Vagina (tissue), 2 donors: Measurements from ENCODE around the gene FYB1. TPM values are rescaled to one million over a fixed set of nuclear protein-coding genes. Genes with fewer than 3 reads are reported as not detected.

ENCODE experiments used
- DNase-seq, 2 donors: peaks; one replicate each; pipeline ENCODE4 v3.0.0-alpha.2; 2017; ENCODE audit errors: extremely low spot score in 2 of 2
- H3K27ac ChIP-seq: fragments of 200-600 bp; sonication (generic); one replicate; pipeline ENCODE4 v1.5.1; 2019
- H3K27me3 ChIP-seq: fragments of 200-600 bp; sonication (generic); one replicate; pipeline ENCODE4 v1.5.1; 2019
- H3K36me3 ChIP-seq, 2 donors: fragments of 200-600 bp; sonication (generic); one replicate each; pipeline ENCODE4 v1.5.1; 2017 to 2019
- H3K4me1 ChIP-seq: fragments of 200-600 bp; sonication (generic); one replicate; pipeline ENCODE4 v1.5.1; 2019
- H3K4me3 ChIP-seq, 2 donors: fragments of 200-600 bp; sonication (generic); 1 replicate in 1 of 2; 2 replicates in 1 of 2; pipeline ENCODE4 v1.5.1; 2016 to 2019
- H3K9me3 ChIP-seq: fragments of 200-600 bp; sonication (generic); one replicate; pipeline ENCODE4 v1.5.1; 2019
- CTCF ChIP-seq, 3 experiments: fragments of 450-650 bp in 2 of 3; fragments of 200-600 bp in 1 of 3; sonication (generic) in 1 of 3; IDR thresholded peaks; one replicate each; pipeline ENCODE4 v1.5.1; 2017 to 2019; ENCODE audit warnings: antibody characterized with exemption in 3 of 3, mild to moderate bottlenecking in 2 of 3, moderate library complexity in 2 of 3
- POLR2A ChIP-seq, 2 donors: fragments of 450-650 bp; IDR thresholded peaks; one replicate each; pipeline ENCODE4 v1.6.1; 2017; ENCODE audit warnings: antibody characterized with exemption in 2 of 2, mild to moderate bottlenecking in 2 of 2, moderate library complexity in 2 of 2
- POLR2AphosphoS5 ChIP-seq, 2 donors: sonication (generic); formaldehyde crosslinking; IDR thresholded peaks; one replicate each; pipeline ENCODE4 v1.9.0; 2017; ENCODE audit warnings: antibody characterized with exemption in 2 of 2, mild to moderate bottlenecking in 2 of 2, low read depth in 1 of 2; ENCODE audit not compliant: insufficient read depth in 1 of 2
- intact Hi-C: fragments of 100-400 bp; cut with DNase I; formaldehyde crosslinking; loops from one replicate; pipeline ENCODE4 v1.15.1; 2023
- total RNA-seq: library from RNA; depleted of rRNA; stranded (reverse); fragments of >200 nt; gene quantifications from one replicate; pipeline ENCODE4 v1.2.3, GENCODE V29; 2016

The FYB1 gene
- total RNA-seq, 1 donor from 2014 or later, result 10.8 TPM

- no peaks in the 10 kb centered on the region for H3K36me3 ChIP-seq
- no peak overlapping the region for H3K27ac ChIP-seq
- no peaks in the 10 kb centered on the region for H3K27me3 ChIP-seq
- DNase-seq, result no peak
- no peaks in the 10 kb centered on the region for H3K4me1 ChIP-seq
- H3K4me3 ChIP-seq, result peak overlapping the region in 1 of 2 donors; percentile 16
- intact Hi-C loops, result no loop called here
- no peak for TF ChIP-seq CTCF (IDR thresholded peaks at IDR 0.05)
- TF ChIP-seq POLR2A (IDR thresholded peaks at IDR 0.05), result no peak
- TF ChIP-seq POLR2AphosphoS5 (IDR thresholded peaks at IDR 0.05; ENCODE audit: insufficient read depth in 1 of 2, low read depth in 1 of 2), result no peak
- no peaks in the 10 kb centered on the region for H3K9me3 ChIP-seq
These were observed 20.0 kb downstream of the FYB1 start for GRCh38 chr5:39199335-39199734.

- Histone ChIP-seq H3K27ac (no peak overlapping the region), H3K36me3 (no peaks in the 10 kb centered on the region), H3K4me1 (no peaks in the 10 kb centered on the region), H3K27me3 (no peaks in the 10 kb centered on the region), H3K4me3 (no peak overlapping the region), H3K9me3 (no peaks in the 10 kb centered on the region)
- no peak for DNase-seq
- TF ChIP-seq POLR2A (IDR thresholded peaks at IDR 0.05) (no peak), CTCF (IDR thresholded peaks at IDR 0.05) (no peak), POLR2AphosphoS5 (IDR thresholded peaks at IDR 0.05; ENCODE audit: insufficient read depth in 1 of 2, low read depth in 1 of 2) (no peak)
- intact Hi-C loops, result no loop called here
These were observed 21.2 kb downstream of the FYB1 start for GRCh38 chr5:39198127-39198526.

- no peak for DNase-seq
- H3K27me3 ChIP-seq, result no peaks in the 10 kb centered on the region
- H3K27ac ChIP-seq, result no peak overlapping the region
- no peaks in the 10 kb centered on the region for H3K4me1 ChIP-seq
- no peaks in the 10 kb centered on the region for H3K9me3 ChIP-seq
- H3K36me3 ChIP-seq, result no peaks in the 10 kb centered on the region
- no peak for TF ChIP-seq CTCF (IDR thresholded peaks at IDR 0.05)
- H3K4me3 ChIP-seq, result no peak overlapping the region
- intact Hi-C loops, result no loop called here
These were observed 21.8 kb downstream of the FYB1 start for GRCh38 chr5:39197556-39197955.

- no peak overlapping the region for H3K4me3 ChIP-seq
- intact Hi-C loops, result no loop called here
- TF ChIP-seq CTCF (IDR thresholded peaks at IDR 0.05), result no peak
- TF ChIP-seq POLR2A (IDR thresholded peaks at IDR 0.05), result no peak
- TF ChIP-seq POLR2AphosphoS5 (IDR thresholded peaks at IDR 0.05; ENCODE audit: insufficient read depth in 1 of 2, low read depth in 1 of 2), result no peak
- no peak overlapping the region for H3K27ac ChIP-seq
- H3K4me1 ChIP-seq, result no peaks in the 10 kb centered on the region
- DNase-seq, result no peak
- no peaks in the 10 kb centered on the region for H3K36me3 ChIP-seq
- H3K27me3 ChIP-seq, result no peaks in the 10 kb centered on the region
- no peaks in the 10 kb centered on the region for H3K9me3 ChIP-seq
These were observed 24.1 kb downstream of the FYB1 start for GRCh38 chr5:39195198-39195826.

GRCh38 chr5:39194466-39195136 lies 24.8 kb downstream of the FYB1 start:
- TF ChIP-seq CTCF (IDR thresholded peaks at IDR 0.05), result no peak
- TF ChIP-seq POLR2AphosphoS5 (IDR thresholded peaks at IDR 0.05; ENCODE audit: insufficient read depth in 1 of 2, low read depth in 1 of 2), result no peak
- Histone ChIP-seq H3K36me3 (no peaks in the 10 kb centered on the region), H3K4me3 (no peak overlapping the region), H3K4me1 (no peaks in the 10 kb centered on the region), H3K9me3 (no peaks in the 10 kb centered on the region), H3K27me3 (no peaks in the 10 kb centered on the region), H3K27ac (peak overlapping the region; percentile 27)
- no peak for DNase-seq
- intact Hi-C loops, result no loop called here
